Measurements from ENCODE around the gene MRGPRX2.

Gene MRGPRX2

GRCh38 chr11:19060629-19061028, at the start of gene MRGPRX2:
Gene MRGPRX2, minus strand, starts transcription at chr11:19060717. Its CDS starts 4,315 bp downstream, at chr11:19056402.
- peak in 1 of 2 donors; percentile 5 for DNase-seq

GRCh38 chr11:19110295-19110694, 49.8 kb upstream of the MRGPRX2 start:
- DNase-seq: no peak

GRCh38 chr11:19107125-19107524, 46.6 kb upstream of the MRGPRX2 start:
- no peak for DNase-seq

- DNase-seq: no peak
These were observed 44.5 kb upstream of the MRGPRX2 start for GRCh38 chr11:19105011-19105410.

- DNase-seq: no peak
These were observed 42.0 kb upstream of the MRGPRX2 start for GRCh38 chr11:19102521-19102900.

- no peak for DNase-seq
These were observed 41.4 kb upstream of the MRGPRX2 start for GRCh38 chr11:19101796-19102520.

- no peak for DNase-seq
These were observed 40.4 kb upstream of the MRGPRX2 start for GRCh38 chr11:19100885-19101284.

GRCh38 chr11:19099093-19099492, 38.6 kb upstream of the MRGPRX2 start:
- DNase-seq: no peak

GRCh38 chr11:19094859-19095258, 34.3 kb upstream of the MRGPRX2 start:
- DNase-seq: no peak

GRCh38 chr11:19093976-19094375, 33.5 kb upstream of the MRGPRX2 start:
- DNase-seq: no peak

GRCh38 chr11:19092850-19093249, 32.3 kb upstream of the MRGPRX2 start:
- DNase-seq: no peak

- DNase-seq: no peak
These were observed 31.8 kb upstream of the MRGPRX2 start for GRCh38 chr11:19092342-19092741.

GRCh38 chr11:19091366-19091765, 30.8 kb upstream of the MRGPRX2 start:
- no peak for DNase-seq

GRCh38 chr11:19089421-19089820, 28.9 kb upstream of the MRGPRX2 start:
- no peak for DNase-seq

- DNase-seq: no peak
These were observed 28.3 kb upstream of the MRGPRX2 start for GRCh38 chr11:19088791-19089190.

- DNase-seq: no peak
These were observed 27.1 kb upstream of the MRGPRX2 start for GRCh38 chr11:19087658-19088057.

- no peak for DNase-seq
These were observed 24.3 kb upstream of the MRGPRX2 start for GRCh38 chr11:19084661-19085315.

- no peak for DNase-seq
These were observed 22.6 kb upstream of the MRGPRX2 start for GRCh38 chr11:19083166-19083565.

GRCh38 chr11:19080579-19080993, 20.1 kb upstream of the MRGPRX2 start:
- no peak for DNase-seq

GRCh38 chr11:19079643-19080440, 19.3 kb upstream of the MRGPRX2 start:
- DNase-seq: no peak

GRCh38 chr11:19077965-19078364, 17.4 kb upstream of the MRGPRX2 start:
- no peak for DNase-seq

GRCh38 chr11:19076744-19077589, 16.4 kb upstream of the MRGPRX2 start:
- peak; percentile 38 to 55 for DNase-seq

GRCh38 chr11:19075636-19076035, 15.1 kb upstream of the MRGPRX2 start:
- DNase-seq: no peak

All from CD4-positive, alpha-beta T cell treated with Interleukin-1 beta for 1 hour (primary cell).